Measurements from ENCODE around the gene OLFM3.

Gene OLFM3

GRCh38 chr1:101996825-101997465 is at the start of gene OLFM3:
TSS of gene OLFM3 (minus strand) at chr1:101996926.
- Mint-ChIP-seq H3K27ac (no peak within 1 kb of the TSS), H3K36me3 (ENCODE audit: low read depth) (no peaks in the 10 kb centered on the region), H3K4me3 (no peak within 1 kb of the TSS)

DNA sequence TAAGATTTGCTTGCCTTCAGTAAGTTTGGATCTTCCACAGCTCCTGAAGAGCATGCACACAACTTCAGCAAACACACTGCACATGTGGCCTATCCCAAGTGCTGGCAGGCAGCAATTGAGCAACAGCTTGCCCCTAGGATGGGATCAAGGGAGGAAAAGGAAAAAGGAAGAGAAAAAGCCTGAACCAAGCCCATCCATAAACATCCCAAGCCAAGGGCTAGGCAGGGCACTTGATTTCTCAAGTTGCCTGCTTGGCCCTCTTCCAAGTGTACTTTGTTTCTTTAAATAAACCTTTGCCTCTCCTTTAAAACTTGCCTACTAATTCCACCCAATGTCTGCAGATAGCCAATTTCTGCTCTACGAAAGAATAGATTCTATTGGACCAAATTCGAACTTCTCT is 49.0 kb upstream of the OLFM3 start:
- no peaks in the 10 kb centered on the region for H3K4me1 Mint-ChIP-seq (ENCODE audit: low read depth)
- H3K27ac Mint-ChIP-seq, result no peak overlapping the region
- H3K4me3 Mint-ChIP-seq, result no peak overlapping the region
- H3K36me3 Mint-ChIP-seq (ENCODE audit: low read depth), result no peaks in the 10 kb centered on the region
- DNase-seq (ENCODE audit: low spot score), result no peak
- no peaks in the 10 kb centered on the region for H3K9me3 Mint-ChIP-seq
- H3K27me3 Mint-ChIP-seq (ENCODE audit: low read depth), result no peaks in the 10 kb centered on the region

More at GRCh38 chr1:101996825-101997465, at the start of gene OLFM3:
- Mint-ChIP-seq H3K4me1 (ENCODE audit: low read depth) (no peaks in the 10 kb centered on the region), H3K9me3 (no peaks in the 10 kb centered on the region), H3K27me3 (ENCODE audit: low read depth) (peaks cover 6% of the 10 kb centered on the region)
- DNase-seq (ENCODE audit: low spot score), result no peak

GRCh38 chr1:102032534-102032933 is 35.8 kb upstream of the OLFM3 start:
- no peaks in the 10 kb centered on the region for H3K36me3 Mint-ChIP-seq (ENCODE audit: low read depth)
- H3K4me3 Mint-ChIP-seq, result no peak overlapping the region
- no peaks in the 10 kb centered on the region for H3K4me1 Mint-ChIP-seq (ENCODE audit: low read depth)
- no peaks in the 10 kb centered on the region for H3K27me3 Mint-ChIP-seq (ENCODE audit: low read depth)
- no peaks in the 10 kb centered on the region for H3K9me3 Mint-ChIP-seq
- no peak overlapping the region for H3K27ac Mint-ChIP-seq
- DNase-seq (ENCODE audit: low spot score), result no peak

DNA sequence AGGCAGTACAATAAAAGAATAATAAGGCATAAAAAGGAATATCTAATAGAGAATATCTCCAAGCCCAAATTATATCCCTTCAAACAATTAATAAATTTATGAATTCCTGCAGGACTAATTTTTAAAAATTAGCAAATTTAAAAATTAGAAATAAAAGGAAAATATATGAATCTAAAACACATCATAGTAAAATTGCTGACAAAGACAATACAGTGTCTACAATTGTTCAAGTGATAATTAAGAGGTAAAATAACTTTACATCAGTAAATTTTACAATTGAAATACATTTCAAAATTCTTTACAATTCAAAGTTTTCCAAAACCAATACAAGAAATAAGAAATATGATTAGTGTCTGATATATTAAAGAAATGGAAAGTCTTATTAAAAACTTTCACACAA is 22.8 kb upstream of the OLFM3 start:
- Mint-ChIP-seq H3K36me3 (ENCODE audit: low read depth) (no peaks in the 10 kb centered on the region), H3K9me3 (peaks cover 5% of the 10 kb centered on the region), H3K27ac (no peak overlapping the region), H3K27me3 (ENCODE audit: low read depth) (no peaks in the 10 kb centered on the region), H3K4me1 (ENCODE audit: low read depth) (no peaks in the 10 kb centered on the region), H3K4me3 (no peak overlapping the region)
- DNase-seq (ENCODE audit: low spot score), result no peak

DNA sequence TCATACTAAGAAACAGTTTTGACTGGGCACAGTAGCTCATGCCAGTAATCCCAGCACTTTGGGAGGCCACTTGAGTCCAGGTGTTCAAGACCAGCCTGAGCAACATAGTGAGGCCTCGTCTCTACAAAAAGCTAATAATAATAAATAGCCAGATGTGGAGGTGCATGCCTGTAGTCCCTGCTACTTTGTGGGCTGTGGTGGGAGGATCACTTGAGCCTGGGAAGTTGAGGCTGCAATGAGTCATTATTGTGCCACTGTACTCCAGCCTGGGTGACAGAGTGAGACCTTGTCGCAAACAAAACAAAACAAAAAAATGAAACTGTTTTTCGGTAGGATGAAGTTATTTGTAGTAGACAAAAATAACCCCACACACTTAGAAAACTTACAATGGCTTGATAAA is 19.0 kb upstream of the OLFM3 start:
- Mint-ChIP-seq H3K36me3 (ENCODE audit: low read depth) (no peaks in the 10 kb centered on the region), H3K4me1 (ENCODE audit: low read depth) (no peaks in the 10 kb centered on the region), H3K27ac (no peak overlapping the region), H3K9me3 (no peaks in the 10 kb centered on the region), H3K4me3 (no peak overlapping the region), H3K27me3 (ENCODE audit: low read depth) (no peaks in the 10 kb centered on the region)
- DNase-seq (ENCODE audit: low spot score), result no peak

DNA sequence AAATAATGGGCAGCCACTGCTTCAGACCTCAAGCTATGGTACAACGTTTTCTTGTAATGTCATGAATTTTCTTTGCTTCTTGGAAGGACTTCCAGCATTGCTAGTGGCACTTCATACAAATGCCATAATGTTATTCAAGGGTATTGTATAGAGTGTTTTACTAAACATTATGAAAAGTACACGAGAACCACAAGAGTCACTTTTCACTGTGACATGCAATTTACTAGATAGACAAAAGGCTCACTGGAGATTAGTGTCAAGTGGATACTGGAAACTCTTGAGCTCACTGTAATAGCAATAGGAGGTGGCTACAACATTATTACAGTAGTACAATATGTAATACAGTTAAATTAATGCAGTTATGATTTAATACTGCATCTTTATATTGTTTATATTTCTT is 5.3 kb upstream of the OLFM3 start:
- Mint-ChIP-seq H3K9me3 (no peaks in the 10 kb centered on the region), H3K36me3 (ENCODE audit: low read depth) (no peaks in the 10 kb centered on the region), H3K27ac (no peak overlapping the region), H3K4me1 (ENCODE audit: low read depth) (no peaks in the 10 kb centered on the region), H3K27me3 (ENCODE audit: low read depth) (no peaks in the 10 kb centered on the region), H3K4me3 (no peak overlapping the region)
- DNase-seq (ENCODE audit: low spot score), result no peak

GRCh38 chr1:101995984-101996745 is 561 bp downstream of the OLFM3 start:
- no peak overlapping the region for H3K27ac Mint-ChIP-seq
- H3K4me1 Mint-ChIP-seq (ENCODE audit: low read depth), result no peaks in the 10 kb centered on the region
- DNase-seq (ENCODE audit: low spot score), result no peak
- H3K36me3 Mint-ChIP-seq (ENCODE audit: low read depth), result no peaks in the 10 kb centered on the region
- H3K4me3 Mint-ChIP-seq, result no peak overlapping the region
- peaks cover 6% of the 10 kb centered on the region for H3K27me3 Mint-ChIP-seq (ENCODE audit: low read depth)
- no peaks in the 10 kb centered on the region for H3K9me3 Mint-ChIP-seq

- H3K4me1 Mint-ChIP-seq (ENCODE audit: low read depth), result no peaks in the 10 kb centered on the region
- peaks cover 6% of the 10 kb centered on the region for H3K27me3 Mint-ChIP-seq (ENCODE audit: low read depth)
- no peaks in the 10 kb centered on the region for H3K9me3 Mint-ChIP-seq
- no peak for DNase-seq (ENCODE audit: low spot score)
- no peak overlapping the region for H3K4me3 Mint-ChIP-seq
- H3K27ac Mint-ChIP-seq, result no peak overlapping the region
- no peaks in the 10 kb centered on the region for H3K36me3 Mint-ChIP-seq (ENCODE audit: low read depth)
These were observed 3.0 kb downstream of the OLFM3 start for GRCh38 chr1:101993710-101994109.

GRCh38 chr1:101992821-101993575 is 3.7 kb downstream of the OLFM3 start:
- no peaks in the 10 kb centered on the region for H3K9me3 Mint-ChIP-seq
- H3K27ac Mint-ChIP-seq, result no peak overlapping the region
- no peak overlapping the region for H3K4me3 Mint-ChIP-seq
- no peaks in the 10 kb centered on the region for H3K4me1 Mint-ChIP-seq (ENCODE audit: low read depth)
- H3K27me3 Mint-ChIP-seq (ENCODE audit: low read depth), result peaks cover 6% of the 10 kb centered on the region
- H3K36me3 Mint-ChIP-seq (ENCODE audit: low read depth), result no peaks in the 10 kb centered on the region
- no peak for DNase-seq (ENCODE audit: low spot score)

GRCh38 chr1:101980974-101981373 is 15.8 kb downstream of the OLFM3 start:
- Mint-ChIP-seq H3K4me3 (no peak overlapping the region), H3K27ac (no peak overlapping the region), H3K4me1 (ENCODE audit: low read depth) (no peaks in the 10 kb centered on the region), H3K27me3 (ENCODE audit: low read depth) (no peaks in the 10 kb centered on the region), H3K36me3 (ENCODE audit: low read depth) (no peaks in the 10 kb centered on the region), H3K9me3 (no peaks in the 10 kb centered on the region)
- no peak for DNase-seq (ENCODE audit: low spot score)

DNA sequence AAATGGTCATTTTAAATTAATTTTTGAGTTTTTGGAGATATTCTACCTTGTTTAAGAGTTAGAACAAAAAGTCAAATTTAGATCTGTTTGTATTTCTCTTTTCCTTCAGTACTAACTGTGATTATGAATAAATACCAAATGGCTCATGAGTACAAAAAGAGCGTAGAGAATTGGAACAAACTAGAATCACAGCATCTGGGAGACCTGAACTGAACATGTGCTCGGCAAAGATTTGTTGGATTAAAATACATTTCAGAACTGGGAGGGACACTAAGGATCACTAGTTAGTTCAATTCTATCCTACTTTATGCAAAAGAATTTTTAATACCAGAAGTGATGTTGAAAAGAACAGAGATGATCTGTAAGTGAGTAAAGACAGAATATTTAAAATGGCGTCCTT is 19.5 kb downstream of the OLFM3 start:
- H3K9me3 Mint-ChIP-seq, result no peaks in the 10 kb centered on the region
- no peak overlapping the region for H3K27ac Mint-ChIP-seq
- no peak for DNase-seq (ENCODE audit: low spot score)
- no peaks in the 10 kb centered on the region for H3K4me1 Mint-ChIP-seq (ENCODE audit: low read depth)
- no peaks in the 10 kb centered on the region for H3K27me3 Mint-ChIP-seq (ENCODE audit: low read depth)
- H3K4me3 Mint-ChIP-seq, result no peak overlapping the region
- no peaks in the 10 kb centered on the region for H3K36me3 Mint-ChIP-seq (ENCODE audit: low read depth)

GRCh38 chr1:101976161-101976560 is 20.6 kb downstream of the OLFM3 start:
- no peaks in the 10 kb centered on the region for H3K36me3 Mint-ChIP-seq (ENCODE audit: low read depth)

GRCh38 chr1:101975371-101975770 is 21.4 kb downstream of the OLFM3 start:
- Mint-ChIP-seq H3K4me1 (ENCODE audit: low read depth) (no peaks in the 10 kb centered on the region), H3K27ac (no peak overlapping the region), H3K4me3 (no peak overlapping the region), H3K27me3 (ENCODE audit: low read depth) (no peaks in the 10 kb centered on the region), H3K9me3 (no peaks in the 10 kb centered on the region), H3K36me3 (ENCODE audit: low read depth) (no peaks in the 10 kb centered on the region)
- DNase-seq (ENCODE audit: low spot score), result no peak

More at GRCh38 chr1:101976161-101976560, 20.6 kb downstream of the OLFM3 start:
- Mint-ChIP-seq H3K27me3 (ENCODE audit: low read depth) (no peaks in the 10 kb centered on the region), H3K4me3 (no peak overlapping the region), H3K27ac (no peak overlapping the region), H3K4me1 (ENCODE audit: low read depth) (no peaks in the 10 kb centered on the region), H3K9me3 (no peaks in the 10 kb centered on the region)
- no peak for DNase-seq (ENCODE audit: low spot score)

GRCh38 chr1:101974599-101975274 is 22.0 kb downstream of the OLFM3 start:
- no peaks in the 10 kb centered on the region for H3K4me1 Mint-ChIP-seq (ENCODE audit: low read depth)
- H3K36me3 Mint-ChIP-seq (ENCODE audit: low read depth), result no peaks in the 10 kb centered on the region
- DNase-seq (ENCODE audit: low spot score), result no peak
- H3K27me3 Mint-ChIP-seq (ENCODE audit: low read depth), result no peaks in the 10 kb centered on the region
- no peaks in the 10 kb centered on the region for H3K9me3 Mint-ChIP-seq
- H3K4me3 Mint-ChIP-seq, result no peak overlapping the region
- no peak overlapping the region for H3K27ac Mint-ChIP-seq

All from T-helper 2 cell treated with Interferon-gamma antibody and Interleukin-4, amounts not matched to agents 5 μg/mL and 100 μg/mL, for 36 hours (primary cell).